Epidermal melanocyte (primary cell): ENCODE data around the gene RNF113B.

ENCODE experiments used
- DNase-seq: peaks from one replicate; pipeline ENCODE4 v3.0.0; 2011; ENCODE audit warnings: low spot score; ENCODE audit not compliant: insufficient read length

Gene RNF113B

DNA sequence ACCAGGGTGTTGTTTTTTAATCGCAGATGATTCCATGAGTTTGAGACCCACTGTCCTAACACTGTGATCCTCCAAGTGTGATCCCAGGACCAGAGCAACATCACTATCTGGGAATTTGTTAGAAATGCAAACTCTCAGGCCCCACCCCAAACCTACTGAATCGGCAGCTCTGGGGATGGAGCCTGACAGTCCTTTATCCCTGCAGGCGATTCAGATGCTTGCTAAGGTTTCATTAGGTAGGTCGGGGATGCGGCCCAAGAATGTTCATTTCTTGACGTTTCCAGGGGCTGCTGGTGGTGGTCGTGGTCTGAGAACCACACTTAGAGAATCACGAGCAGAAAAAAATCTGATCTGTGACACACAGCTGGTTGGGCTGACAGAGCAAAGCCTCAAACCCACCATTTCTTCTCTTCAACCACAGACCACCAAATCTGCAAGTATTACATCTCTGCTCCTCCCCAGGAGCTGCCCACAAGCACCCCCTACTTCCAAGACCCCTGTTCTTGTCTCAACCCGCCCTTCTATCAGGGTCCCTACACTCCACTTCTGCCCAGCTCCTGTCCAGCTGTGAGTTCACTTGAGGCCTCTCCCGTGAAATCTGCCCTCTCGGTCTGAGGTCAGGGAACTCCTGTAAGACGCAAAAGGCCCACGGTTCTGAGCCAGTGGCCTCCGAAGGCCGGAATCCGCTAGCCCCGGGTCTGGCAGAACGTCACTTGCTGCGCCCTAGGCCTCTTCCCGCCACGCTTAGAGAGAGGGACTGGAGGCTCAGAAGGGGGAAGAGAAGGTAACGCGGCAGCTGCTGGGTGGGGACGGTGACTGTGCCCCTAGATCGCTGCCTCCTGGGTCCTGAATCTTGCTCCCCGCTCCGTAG, 35.3 kb downstream of the RNF113B start:
- peak; percentile 15 for DNase-seq

DNA sequence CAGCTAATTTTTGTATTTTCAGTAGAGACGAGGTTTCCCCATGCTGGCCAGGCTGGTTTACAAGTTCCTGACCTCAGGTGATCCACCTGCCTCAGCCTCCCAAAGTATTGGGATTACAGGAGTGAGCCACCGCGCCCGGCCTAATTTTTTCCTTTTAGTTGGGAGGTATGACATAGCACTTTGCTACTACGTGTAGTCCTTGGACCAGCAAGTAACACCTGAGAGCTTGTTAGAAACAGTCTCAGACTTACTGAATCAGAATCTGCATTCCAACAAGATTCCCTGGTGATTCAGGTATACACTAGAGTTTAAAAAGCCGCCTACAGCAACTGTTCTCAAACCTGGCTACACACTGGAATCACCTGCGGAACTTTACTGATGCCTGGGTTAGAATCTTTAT, 36.0 kb downstream of the RNF113B start:
- DNase-seq, result peak; percentile 10

DNA sequence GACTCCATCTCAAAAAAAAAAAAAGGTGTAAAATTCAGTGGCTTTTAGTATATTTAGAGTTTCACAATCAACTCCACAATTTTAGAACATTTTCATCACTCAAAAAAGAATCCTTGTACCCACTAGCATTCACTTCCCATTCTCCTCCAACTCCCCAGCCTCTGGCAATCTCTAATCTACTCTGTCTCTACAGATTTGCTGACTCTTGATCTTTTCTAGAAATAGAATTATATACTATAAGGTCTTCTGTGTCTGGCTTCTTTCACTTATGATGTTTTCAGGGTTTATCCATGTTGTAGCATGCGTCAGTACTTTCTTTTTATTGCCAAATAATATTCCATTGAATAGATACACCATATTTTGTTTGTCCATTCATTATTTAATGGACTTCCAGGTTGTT, 42.2 kb downstream of the RNF113B start:
- no peak for DNase-seq

DNA sequence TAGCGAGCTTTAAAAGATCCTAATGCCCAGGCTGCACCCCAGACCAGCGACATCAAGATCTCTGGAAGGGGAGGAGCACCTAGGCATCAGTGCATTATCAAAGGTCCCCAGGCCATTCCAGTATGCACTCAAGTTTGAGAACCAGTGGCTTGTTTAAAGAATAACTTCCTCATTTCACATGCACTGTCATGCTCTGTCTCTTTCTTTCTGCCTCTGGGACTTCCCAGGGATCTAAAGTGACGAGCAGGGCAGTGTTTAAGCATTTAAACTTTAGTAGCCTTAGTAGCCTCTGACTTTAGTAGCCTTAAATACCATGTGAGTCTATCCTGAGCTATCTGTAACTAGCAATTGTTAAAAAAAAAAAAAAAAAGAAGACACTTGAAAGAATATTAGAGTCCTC, 43.1 kb downstream of the RNF113B start:
- DNase-seq, result no peak

DNA sequence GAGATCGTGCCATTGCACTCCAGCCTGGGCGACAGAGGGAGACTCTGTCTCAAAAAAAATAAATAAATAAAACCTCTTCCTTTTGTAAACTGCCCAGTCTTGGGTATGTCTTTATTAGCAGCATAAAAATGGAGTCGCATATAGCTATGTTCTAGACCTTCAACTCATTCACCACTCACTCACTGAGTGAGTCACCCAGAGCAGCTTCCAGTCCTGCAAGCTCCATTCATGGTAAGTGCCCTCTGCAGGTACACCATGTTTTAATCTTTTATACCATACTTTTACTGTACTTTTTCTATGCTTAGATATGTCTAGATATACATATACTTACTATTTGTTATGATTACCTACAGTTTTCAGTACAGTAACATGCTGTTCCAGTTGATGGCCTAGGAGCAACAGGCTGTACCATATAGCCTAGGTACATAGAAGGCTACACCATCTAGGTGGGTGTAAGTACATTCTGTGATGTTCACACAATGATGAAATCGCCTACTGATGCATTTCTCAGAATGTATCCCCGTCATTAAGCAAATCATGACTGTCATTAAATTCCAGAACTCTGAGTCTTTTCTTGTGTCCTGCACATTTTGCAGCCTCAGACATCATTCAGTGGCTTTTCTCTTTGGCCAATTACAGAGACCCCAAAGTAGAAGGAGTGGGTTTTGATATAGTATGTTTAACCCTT, 47.9 kb downstream of the RNF113B start:
- DNase-seq, result no peak
